K562 (cell line): ENCODE data around the gene ENC1. TPM values are rescaled to one million over a fixed set of nuclear protein-coding genes. Genes with fewer than 3 reads are reported as not detected.

Experiments used
- ARID2 ChIP-seq: fragments of 450-650 bp; IDR thresholded peaks from 2 replicates; pipeline ENCODE4 v1.6.1; 2017; ENCODE audit warnings: antibody characterized with exemption, mild to moderate bottlenecking
- ESRRA ChIP-seq: fragments of 450-650 bp; IDR thresholded peaks from 2 replicates; pipeline ENCODE4 v1.6.1; 2014; ENCODE audit warnings: low read depth, mild to moderate bottlenecking, moderate library complexity, borderline replicate concordance
- RAD21 ChIP-seq, 2 experiments: fragments of 250-450 bp in 1 of 2; fragments of 450-650 bp in 1 of 2; sonication (Bioruptor Pico) in 1 of 2; formaldehyde crosslinking in 1 of 2; IDR thresholded peaks in 1 of 2; conservative IDR thresholded peaks in 1 of 2; 2 replicates each; pipeline versions ENCODE4 v1.4.0 to v1.8.0; 2020 to 2022; ENCODE audit warnings: mild to moderate bottlenecking in 2 of 2, moderate library complexity in 1 of 2
- STAG1 ChIP-seq: sonication (generic); formaldehyde crosslinking; IDR thresholded peaks from 2 replicates; pipeline ENCODE4 v1.5.0; 2020; ENCODE audit warnings: missing genetic modification reagents, borderline replicate concordance
- TBL1XR1 ChIP-seq, 2 experiments: IDR thresholded peaks; 2 replicates each; pipeline ENCODE4 v1.6.1; 2012; ENCODE audit warnings: improper control_type of control experiment in 2 of 2, low read length in 2 of 2, mild to moderate bottlenecking in 1 of 2
- ZNF407 ChIP-seq: fragments of 450-650 bp; IDR thresholded peaks from 2 replicates; pipeline ENCODE4 v1.6.1; 2016; ENCODE audit warnings: low read depth
- polyA plus RNA-seq, 8 experiments: library from polyadenylated mRNA; depleted of rRNA in 4 of 8; stranded (reverse) in 5 of 8; unstranded in 3 of 8; fragments of >200 nt; fragmentation: Nextera tagmentation in 2 of 8; fragmentation: Illumina TruSeq in 1 of 8; extraction: Ambion mirVana in 2 of 8; extraction: Trizol in 1 of 8; gene quantifications; 2 replicates each; pipeline versions ENCODE4 v1.2.1 to v1.2.3, GENCODE V29; 2011 to 2014; ENCODE audit warnings: inconsistent platforms in 1 of 8, missing spikeins in 1 of 8
- total RNA-seq, 7 experiments: library from RNA; depleted of rRNA in 6 of 7; stranded (reverse); fragments of >200 nt in 6 of 7; fragmentation: Illumina TruSeq in 2 of 7; extraction: Trizol in 2 of 7; gene quantifications; 2 replicates each; pipeline versions ENCODE4 v1.2.1 to v1.2.3, GENCODE V29; 2011 to 2021; ENCODE audit warnings: low replicate concordance in 1 of 7
- TF ChIP-seq, protein P1 (sequence below), 2 experiments: fragments of 450-650 bp; formaldehyde crosslinking in 1 of 2; IDR thresholded peaks; 2 replicates each; pipeline versions ENCODE4 v1.4.0 to v1.6.1; 2014 to 2020; ENCODE audit warnings: mild to moderate bottlenecking in 2 of 2, borderline replicate concordance in 1 of 2, low read depth in 1 of 2
- TF ChIP-seq, protein P2 (sequence below), 3 experiments: IDR thresholded peaks in 2 of 3; conservative IDR thresholded peaks in 1 of 3; 2 replicates each; pipeline ENCODE4 v1.5.1; 2011 to 2012; ENCODE audit warnings: low read length in 3 of 3, mild to moderate bottlenecking in 3 of 3, control low read depth in 2 of 3, improper control_type of control experiment in 1 of 3, inconsistent platforms in 1 of 3, low read depth in 1 of 3, mixed read lengths in 1 of 3, moderate library complexity in 1 of 3; ENCODE audit not compliant: insufficient read depth in 2 of 3

ENC1 gene
- total and polyA plus RNA-seq, 9 of the 15 experiments (the other 6 are each of a cell fraction or from before 2014, with no cell fraction given): 0.17 to 3.2 (median 0.97) TPM

GRCh38 chr5:74648835-74649293, 8.3 kb upstream of the ENC1 start (continued):
- TF ChIP-seq, protein P1, sequence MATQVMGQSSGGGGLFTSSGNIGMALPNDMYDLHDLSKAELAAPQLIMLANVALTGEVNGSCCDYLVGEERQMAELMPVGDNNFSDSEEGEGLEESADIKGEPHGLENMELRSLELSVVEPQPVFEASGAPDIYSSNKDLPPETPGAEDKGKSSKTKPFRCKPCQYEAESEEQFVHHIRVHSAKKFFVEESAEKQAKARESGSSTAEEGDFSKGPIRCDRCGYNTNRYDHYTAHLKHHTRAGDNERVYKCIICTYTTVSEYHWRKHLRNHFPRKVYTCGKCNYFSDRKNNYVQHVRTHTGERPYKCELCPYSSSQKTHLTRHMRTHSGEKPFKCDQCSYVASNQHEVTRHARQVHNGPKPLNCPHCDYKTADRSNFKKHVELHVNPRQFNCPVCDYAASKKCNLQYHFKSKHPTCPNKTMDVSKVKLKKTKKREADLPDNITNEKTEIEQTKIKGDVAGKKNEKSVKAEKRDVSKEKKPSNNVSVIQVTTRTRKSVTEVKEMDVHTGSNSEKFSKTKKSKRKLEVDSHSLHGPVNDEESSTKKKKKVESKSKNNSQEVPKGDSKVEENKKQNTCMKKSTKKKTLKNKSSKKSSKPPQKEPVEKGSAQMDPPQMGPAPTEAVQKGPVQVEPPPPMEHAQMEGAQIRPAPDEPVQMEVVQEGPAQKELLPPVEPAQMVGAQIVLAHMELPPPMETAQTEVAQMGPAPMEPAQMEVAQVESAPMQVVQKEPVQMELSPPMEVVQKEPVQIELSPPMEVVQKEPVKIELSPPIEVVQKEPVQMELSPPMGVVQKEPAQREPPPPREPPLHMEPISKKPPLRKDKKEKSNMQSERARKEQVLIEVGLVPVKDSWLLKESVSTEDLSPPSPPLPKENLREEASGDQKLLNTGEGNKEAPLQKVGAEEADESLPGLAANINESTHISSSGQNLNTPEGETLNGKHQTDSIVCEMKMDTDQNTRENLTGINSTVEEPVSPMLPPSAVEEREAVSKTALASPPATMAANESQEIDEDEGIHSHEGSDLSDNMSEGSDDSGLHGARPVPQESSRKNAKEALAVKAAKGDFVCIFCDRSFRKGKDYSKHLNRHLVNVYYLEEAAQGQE (IDR thresholded peaks at IDR 0.05; ENCODE audit: borderline replicate concordance): peak; percentile 85
- TF ChIP-seq, protein P1 (CRISPR knock-in tag; IDR thresholded peaks at IDR 0.05; ENCODE audit: low read depth): no peak
- TF ChIP-seq TBL1XR1 (IDR thresholded peaks at IDR 0.05; ENCODE audit: low read length in 2 of 2) (0 out of 4 replicates have a peak, but pooled peaks of 1 of the 2 experiments have one; percentile 30), ARID2 (peak; percentile 56; the same call in 1 of the 2 replicates), RAD21 (CRISPR knock-in tag; conservative IDR thresholded peaks at IDR 0.05 in 1 of 2, IDR thresholded peaks at IDR 0.05 in 1 of 2) (peak; percentile 91 to 94), ESRRA (0 out of 2 replicates have a peak, but pooled peaks have one; percentile 14), ZNF407 (no peak), STAG1 (peak; percentile 83; the same call in 1 of the 2 replicates)
- TF ChIP-seq, protein P2, sequence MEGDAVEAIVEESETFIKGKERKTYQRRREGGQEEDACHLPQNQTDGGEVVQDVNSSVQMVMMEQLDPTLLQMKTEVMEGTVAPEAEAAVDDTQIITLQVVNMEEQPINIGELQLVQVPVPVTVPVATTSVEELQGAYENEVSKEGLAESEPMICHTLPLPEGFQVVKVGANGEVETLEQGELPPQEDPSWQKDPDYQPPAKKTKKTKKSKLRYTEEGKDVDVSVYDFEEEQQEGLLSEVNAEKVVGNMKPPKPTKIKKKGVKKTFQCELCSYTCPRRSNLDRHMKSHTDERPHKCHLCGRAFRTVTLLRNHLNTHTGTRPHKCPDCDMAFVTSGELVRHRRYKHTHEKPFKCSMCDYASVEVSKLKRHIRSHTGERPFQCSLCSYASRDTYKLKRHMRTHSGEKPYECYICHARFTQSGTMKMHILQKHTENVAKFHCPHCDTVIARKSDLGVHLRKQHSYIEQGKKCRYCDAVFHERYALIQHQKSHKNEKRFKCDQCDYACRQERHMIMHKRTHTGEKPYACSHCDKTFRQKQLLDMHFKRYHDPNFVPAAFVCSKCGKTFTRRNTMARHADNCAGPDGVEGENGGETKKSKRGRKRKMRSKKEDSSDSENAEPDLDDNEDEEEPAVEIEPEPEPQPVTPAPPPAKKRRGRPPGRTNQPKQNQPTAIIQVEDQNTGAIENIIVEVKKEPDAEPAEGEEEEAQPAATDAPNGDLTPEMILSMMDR (IDR thresholded peaks at IDR 0.05 in 2 of 3, conservative IDR thresholded peaks at IDR 0.05 in 1 of 3; ENCODE audit: insufficient read depth in 2 of 3, low read depth in 1 of 3, low read length in 3 of 3): peak; percentile 64 to 86 (median 64); a peak in 5 of 6 replicates
